Chondrocyte (in vitro differentiated cells): ENCODE measurements around the gene TPM4. TPM values are rescaled to one million over a fixed set of nuclear protein-coding genes. Genes with fewer than 3 reads are reported as not detected.
"Not testable (repeated sequence)": the region's sequence is repeated elsewhere in the genome, so short reads cannot be mapped to it uniquely, and the experiment has no call there.

Experiments
- DNase-seq: peaks from one replicate; pipeline ENCODE4 v3.0.0; 2021; ENCODE audit warnings: mixed read lengths, low spot score
- H3K27ac Mint-ChIP-seq: one replicate; pipeline ENCODE4 v1.8.0; 2021; ENCODE audit warnings: mild to moderate bottlenecking, moderate library complexity, mixed read lengths; ENCODE audit not compliant: unreplicated experiment
- H3K27me3 Mint-ChIP-seq: 2 replicates; pipeline ENCODE4 v1.8.0; 2021; ENCODE audit warnings: low read depth, mixed read lengths
- H3K36me3 Mint-ChIP-seq: 2 replicates; pipeline ENCODE4 v1.8.0; 2021; ENCODE audit warnings: low read depth, mixed read lengths
- H3K4me1 Mint-ChIP-seq: 2 replicates; pipeline ENCODE4 v1.8.0; 2021; ENCODE audit warnings: low read depth, mild to moderate bottlenecking, mixed read lengths
- H3K4me3 Mint-ChIP-seq: one replicate; pipeline ENCODE4 v1.8.0; 2021; ENCODE audit warnings: mild to moderate bottlenecking, moderate library complexity, mixed read lengths; ENCODE audit not compliant: unreplicated experiment
- H3K9me3 Mint-ChIP-seq: 2 replicates; pipeline ENCODE4 v1.8.0; 2021; ENCODE audit warnings: low read depth, mixed read lengths
- CTCF ChIP-seq: fragments of 200-600 bp; sonication (generic); IDR thresholded peaks from 2 replicates; pipeline ENCODE4 v1.5.0; 2021; ENCODE audit warnings: antibody characterized with exemption, mild to moderate bottlenecking, moderate library complexity
- total RNA-seq: library from RNA; stranded (reverse); gene quantifications from 3 replicates; pipeline ENCODE4 v1.2.1, GENCODE V29; 2021

Gene TPM4
- total RNA-seq, 1 donor from 2014 or later = 1,175 TPM

- no peak for TF ChIP-seq CTCF
- peaks cover 11% of the 10 kb centered on the region for H3K4me1 Mint-ChIP-seq
- H3K27ac Mint-ChIP-seq = no peak overlapping the region
- no peaks in the 10 kb centered on the region for H3K27me3 Mint-ChIP-seq
- peaks cover 15% of the 10 kb centered on the region for H3K36me3 Mint-ChIP-seq
- no peak overlapping the region for H3K4me3 Mint-ChIP-seq
- no peaks in the 10 kb centered on the region for H3K9me3 Mint-ChIP-seq
- no peak for DNase-seq
These were observed 42.3 kb downstream of the TPM4 start for GRCh38 chr19:16118489-16119033.

- H3K27ac Mint-ChIP-seq, DNase-seq, H3K4me3 Mint-ChIP-seq, H3K9me3 Mint-ChIP-seq, H3K4me1 Mint-ChIP-seq, H3K27me3 Mint-ChIP-seq: not testable (repeated sequence)
- peaks cover 17% of the 10 kb centered on the region for H3K36me3 Mint-ChIP-seq
These were observed 43.0 kb downstream of the TPM4 start for GRCh38 chr19:16119075-16119857.

- H3K36me3 Mint-ChIP-seq = peaks cover 20% of the 10 kb centered on the region
- no peak for TF ChIP-seq CTCF
- H3K9me3 Mint-ChIP-seq = no peaks in the 10 kb centered on the region
- H3K27ac Mint-ChIP-seq = no peak overlapping the region
- H3K27me3 Mint-ChIP-seq = no peaks in the 10 kb centered on the region
- no peaks in the 10 kb centered on the region for H3K4me1 Mint-ChIP-seq
- H3K4me3 Mint-ChIP-seq = no peak overlapping the region
- DNase-seq = no peak
These were observed 44.8 kb downstream of the TPM4 start for GRCh38 chr19:16121141-16121540.

- TF ChIP-seq CTCF = no peak
- Mint-ChIP-seq H3K27me3 (no peaks in the 10 kb centered on the region), H3K4me3 (no peak overlapping the region), H3K9me3 (no peaks in the 10 kb centered on the region), H3K36me3 (peaks cover 23% of the 10 kb centered on the region), H3K27ac (no peak overlapping the region), H3K4me1 (no peaks in the 10 kb centered on the region)
- no peak for DNase-seq
These were observed 45.7 kb downstream of the TPM4 start for GRCh38 chr19:16121967-16122366.

- no peak for DNase-seq
- no peak overlapping the region for H3K4me3 Mint-ChIP-seq
- no peaks in the 10 kb centered on the region for H3K4me1 Mint-ChIP-seq
- no peak for TF ChIP-seq CTCF
- H3K27me3 Mint-ChIP-seq = no peaks in the 10 kb centered on the region
- no peaks in the 10 kb centered on the region for H3K9me3 Mint-ChIP-seq
- no peak overlapping the region for H3K27ac Mint-ChIP-seq
- peaks cover 29% of the 10 kb centered on the region for H3K36me3 Mint-ChIP-seq
These were observed 48.7 kb downstream of the TPM4 start for GRCh38 chr19:16124953-16125352.
